ENCODE results near the gene AARS2.

DNA sequence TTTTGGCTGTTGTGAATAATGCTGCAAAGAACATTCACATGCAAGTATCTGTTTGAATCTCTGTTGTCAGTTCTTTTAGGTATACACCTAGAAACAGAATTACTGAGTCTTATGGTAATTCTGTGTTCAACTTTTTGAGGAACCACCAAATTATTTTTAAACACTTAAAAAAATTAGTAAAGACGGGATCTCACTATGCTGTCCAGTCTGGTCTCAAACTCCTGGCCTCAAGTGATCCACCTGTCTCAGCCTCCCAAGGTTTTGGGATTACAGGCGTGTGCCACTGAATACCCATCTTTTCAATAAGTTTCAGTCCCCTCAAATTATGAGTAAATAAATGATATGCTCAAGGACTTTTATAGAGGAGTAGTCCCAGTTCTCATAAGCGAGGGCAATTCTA lies 46.8 kb upstream of the AARS2 start:
- TF ChIP-seq CTCF (IDR thresholded peaks at IDR 0.05; ENCODE audit: low read depth, low read length, poor library complexity, severe bottlenecking) (no peak), EZH2phosphoT487 (IDR thresholded peaks at IDR 0.05; ENCODE audit: borderline replicate concordance, low read length) (no peak)
